OCI-LY7 (cell line): ENCODE data around the gene GMDS.

Experiments used
- EZH2phosphoT487 ChIP-seq: fragments of 200-600 bp; sonication (generic); IDR thresholded peaks from 2 replicates; pipeline ENCODE4 v1.6.1; 2018; ENCODE audit warnings: low read depth, borderline replicate concordance, mild to moderate bottlenecking, mixed run types, antibody characterized with exemption, low read length, moderate library complexity, mixed read lengths
- TF ChIP-seq, protein P1 (sequence below): fragments of 200-600 bp; sonication (generic); conservative IDR thresholded peaks from 2 replicates; pipeline ENCODE4 v1.5.1; 2014; ENCODE audit warnings: mild to moderate bottlenecking, antibody characterized with exemption, low read length, moderate library complexity, mixed read lengths

DNA sequence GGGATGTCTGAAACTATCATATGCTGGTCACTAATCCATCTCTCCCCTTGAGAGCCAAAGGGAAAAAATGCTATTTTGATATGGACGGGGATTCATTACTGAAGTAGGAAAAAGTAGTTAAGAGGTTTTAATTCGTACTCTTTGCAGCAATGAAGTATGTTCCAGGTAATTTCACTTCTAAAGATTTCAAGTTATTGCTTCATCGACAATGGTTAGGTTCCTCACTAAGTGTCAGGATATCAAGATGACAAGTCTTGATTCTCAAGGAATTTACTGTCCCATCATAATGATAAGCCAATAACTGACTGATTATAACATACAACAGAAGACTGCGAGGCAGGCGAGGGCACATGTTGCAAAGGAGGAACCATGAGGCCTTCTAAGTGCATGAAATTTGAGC is 57.0 kb downstream of the GMDS start:
- TF ChIP-seq, protein P1, sequence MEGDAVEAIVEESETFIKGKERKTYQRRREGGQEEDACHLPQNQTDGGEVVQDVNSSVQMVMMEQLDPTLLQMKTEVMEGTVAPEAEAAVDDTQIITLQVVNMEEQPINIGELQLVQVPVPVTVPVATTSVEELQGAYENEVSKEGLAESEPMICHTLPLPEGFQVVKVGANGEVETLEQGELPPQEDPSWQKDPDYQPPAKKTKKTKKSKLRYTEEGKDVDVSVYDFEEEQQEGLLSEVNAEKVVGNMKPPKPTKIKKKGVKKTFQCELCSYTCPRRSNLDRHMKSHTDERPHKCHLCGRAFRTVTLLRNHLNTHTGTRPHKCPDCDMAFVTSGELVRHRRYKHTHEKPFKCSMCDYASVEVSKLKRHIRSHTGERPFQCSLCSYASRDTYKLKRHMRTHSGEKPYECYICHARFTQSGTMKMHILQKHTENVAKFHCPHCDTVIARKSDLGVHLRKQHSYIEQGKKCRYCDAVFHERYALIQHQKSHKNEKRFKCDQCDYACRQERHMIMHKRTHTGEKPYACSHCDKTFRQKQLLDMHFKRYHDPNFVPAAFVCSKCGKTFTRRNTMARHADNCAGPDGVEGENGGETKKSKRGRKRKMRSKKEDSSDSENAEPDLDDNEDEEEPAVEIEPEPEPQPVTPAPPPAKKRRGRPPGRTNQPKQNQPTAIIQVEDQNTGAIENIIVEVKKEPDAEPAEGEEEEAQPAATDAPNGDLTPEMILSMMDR, result no peak
- TF ChIP-seq EZH2phosphoT487, result no peak
